AG04450 (cell line): ENCODE results near the gene FXYD5. TPM values are rescaled to one million over a fixed set of nuclear protein-coding genes. Genes with fewer than 3 reads are reported as not detected.

Experiments used
- CTCF ChIA-PET: fragments of 300-600, 350-600 bp; formaldehyde crosslinking; extraction: SDS; loops from one replicate; lab custom pipeline; 2022; ENCODE audit warnings: antibody characterized with exemption, inconsistent platforms; lab: Charles Lee
- POLR2A ChIA-PET: fragments of 350-600 bp; formaldehyde crosslinking; extraction: SDS; loops from one replicate; lab custom pipeline; 2021; ENCODE audit warnings: antibody characterized with exemption, inconsistent platforms; lab: Yijun Ruan, JAX
- DNase-seq: peaks from one replicate; pipeline ENCODE4 v3.0.0-alpha.2; 2011; ENCODE audit warnings: low read depth, low spot score
- H3K27ac ChIP-seq: one replicate; pipeline ENCODE4 v1.5.1; 2012; ENCODE audit warnings: low read depth, low read length, control low read depth
- H3K27me3 ChIP-seq: one replicate; pipeline ENCODE4 v1.6.0; 2012; ENCODE audit warnings: low read length; ENCODE audit not compliant: control insufficient read depth, insufficient read depth
- H3K4me3 ChIP-seq: 2 replicates; pipeline ENCODE4 v1.5.1; 2011; ENCODE audit warnings: mild to moderate bottlenecking, low read depth, low read length, control low read depth
- H3K9me3 ChIP-seq: 2 replicates; pipeline ENCODE4 v1.5.1; 2012; ENCODE audit warnings: low read length; ENCODE audit not compliant: control insufficient read depth, insufficient read depth
- polyA plus RNA-seq: library from polyadenylated mRNA; depleted of rRNA; stranded (reverse); fragments of >200 nt; gene quantifications from 2 replicates; pipeline ENCODE4 v1.2.3, GENCODE V29; 2011
- TF ChIP-seq, protein P1 (sequence below): IDR thresholded peaks from 2 replicates; pipeline ENCODE4 v1.5.1; 2011; ENCODE audit warnings: low read depth, low read length, control low read depth, inconsistent platforms

The FXYD5 gene
- polyA plus RNA-seq, 1 experiment, result 80.3 TPM

- no peak for DNase-seq
These were observed 25.3 kb downstream of the FXYD5 start for GRCh38 chr19:35179830-35180229.

DNA sequence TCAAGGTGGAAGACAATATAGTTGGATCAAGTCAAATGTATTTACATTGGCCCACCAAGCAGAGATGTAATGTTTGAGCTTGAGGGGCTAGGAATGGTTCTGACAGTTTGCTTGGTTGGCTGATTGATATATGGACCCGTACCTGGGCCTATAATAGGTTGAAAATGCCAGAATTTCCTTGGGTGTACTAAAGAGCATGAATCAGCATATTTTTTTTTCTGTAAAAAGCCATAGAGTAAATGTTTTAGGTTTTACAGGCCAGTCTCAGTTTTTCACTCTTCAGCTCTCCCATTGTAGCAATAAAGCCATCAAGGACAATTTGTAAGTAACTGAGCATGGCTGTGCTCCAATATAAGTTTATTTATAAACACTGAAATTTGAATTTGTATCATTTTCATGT lies 26.9 kb downstream of the FXYD5 start:
- Histone ChIP-seq H3K27ac (no peak overlapping the region), H3K9me3 (no peaks in the 10 kb centered on the region; the same call in 1 of the 2 replicates), H3K4me3 (no peak overlapping the region), H3K27me3 (peaks cover 3% of the 10 kb centered on the region)
- no peak for DNase-seq
- POLR2A ChIA-PET, result no interaction called here
- CTCF ChIA-PET, result no interaction called here
- TF ChIP-seq, protein P1, sequence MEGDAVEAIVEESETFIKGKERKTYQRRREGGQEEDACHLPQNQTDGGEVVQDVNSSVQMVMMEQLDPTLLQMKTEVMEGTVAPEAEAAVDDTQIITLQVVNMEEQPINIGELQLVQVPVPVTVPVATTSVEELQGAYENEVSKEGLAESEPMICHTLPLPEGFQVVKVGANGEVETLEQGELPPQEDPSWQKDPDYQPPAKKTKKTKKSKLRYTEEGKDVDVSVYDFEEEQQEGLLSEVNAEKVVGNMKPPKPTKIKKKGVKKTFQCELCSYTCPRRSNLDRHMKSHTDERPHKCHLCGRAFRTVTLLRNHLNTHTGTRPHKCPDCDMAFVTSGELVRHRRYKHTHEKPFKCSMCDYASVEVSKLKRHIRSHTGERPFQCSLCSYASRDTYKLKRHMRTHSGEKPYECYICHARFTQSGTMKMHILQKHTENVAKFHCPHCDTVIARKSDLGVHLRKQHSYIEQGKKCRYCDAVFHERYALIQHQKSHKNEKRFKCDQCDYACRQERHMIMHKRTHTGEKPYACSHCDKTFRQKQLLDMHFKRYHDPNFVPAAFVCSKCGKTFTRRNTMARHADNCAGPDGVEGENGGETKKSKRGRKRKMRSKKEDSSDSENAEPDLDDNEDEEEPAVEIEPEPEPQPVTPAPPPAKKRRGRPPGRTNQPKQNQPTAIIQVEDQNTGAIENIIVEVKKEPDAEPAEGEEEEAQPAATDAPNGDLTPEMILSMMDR, result no peak

More at GRCh38 chr19:35179830-35180229, 25.3 kb downstream of the FXYD5 start:
- peaks cover 3% of the 10 kb centered on the region for H3K27me3 ChIP-seq
- H3K9me3 ChIP-seq, result no peaks in the 10 kb centered on the region; the same call in 1 of the 2 replicates
- TF ChIP-seq, protein P1, result no peak
- CTCF ChIA-PET, result interaction anchor here (1.1 kb wide), 1 partner anchor 135 kb away, joined by 3 read pairs; no protein-coding TSS in a partner anchor
- no peak overlapping the region for H3K27ac ChIP-seq
- H3K4me3 ChIP-seq, result no peak overlapping the region
- POLR2A ChIA-PET, result interaction anchor here (0.7 kb wide), 1 partner anchor 315 kb away, joined by 5 read pairs; no protein-coding TSS in a partner anchor

- peaks cover 3% of the 10 kb centered on the region for H3K27me3 ChIP-seq
- TF ChIP-seq, protein P1, result no peak
- ChIA-PET CTCF (no interaction called here), POLR2A (no interaction called here)
- no peaks in the 10 kb centered on the region for H3K9me3 ChIP-seq
- DNase-seq, result no peak
- no peak overlapping the region for H3K4me3 ChIP-seq
- no peak overlapping the region for H3K27ac ChIP-seq
These were observed 29.7 kb downstream of the FXYD5 start for GRCh38 chr19:35184267-35184666.

DNA sequence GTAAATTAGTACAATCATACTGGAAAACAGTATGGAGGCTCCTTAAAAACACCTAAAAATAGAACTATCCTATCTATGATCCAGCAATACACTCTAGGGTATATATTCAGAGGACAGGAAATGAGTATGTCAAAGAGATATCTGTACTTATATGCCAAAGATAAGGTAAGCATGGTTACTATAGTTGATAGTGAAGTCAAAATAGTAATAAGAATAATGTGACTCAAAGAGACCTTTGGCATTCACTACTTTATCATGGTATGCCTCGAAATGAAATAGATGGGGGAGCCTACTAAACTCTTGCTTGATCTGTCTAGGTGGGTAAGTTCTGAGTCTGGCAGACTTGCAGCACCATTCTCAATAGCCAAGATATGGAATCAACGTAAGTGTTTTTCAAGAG lies 30.3 kb downstream of the FXYD5 start:
- CTCF ChIA-PET, result no interaction called here
- TF ChIP-seq, protein P1, result no peak

DNA sequence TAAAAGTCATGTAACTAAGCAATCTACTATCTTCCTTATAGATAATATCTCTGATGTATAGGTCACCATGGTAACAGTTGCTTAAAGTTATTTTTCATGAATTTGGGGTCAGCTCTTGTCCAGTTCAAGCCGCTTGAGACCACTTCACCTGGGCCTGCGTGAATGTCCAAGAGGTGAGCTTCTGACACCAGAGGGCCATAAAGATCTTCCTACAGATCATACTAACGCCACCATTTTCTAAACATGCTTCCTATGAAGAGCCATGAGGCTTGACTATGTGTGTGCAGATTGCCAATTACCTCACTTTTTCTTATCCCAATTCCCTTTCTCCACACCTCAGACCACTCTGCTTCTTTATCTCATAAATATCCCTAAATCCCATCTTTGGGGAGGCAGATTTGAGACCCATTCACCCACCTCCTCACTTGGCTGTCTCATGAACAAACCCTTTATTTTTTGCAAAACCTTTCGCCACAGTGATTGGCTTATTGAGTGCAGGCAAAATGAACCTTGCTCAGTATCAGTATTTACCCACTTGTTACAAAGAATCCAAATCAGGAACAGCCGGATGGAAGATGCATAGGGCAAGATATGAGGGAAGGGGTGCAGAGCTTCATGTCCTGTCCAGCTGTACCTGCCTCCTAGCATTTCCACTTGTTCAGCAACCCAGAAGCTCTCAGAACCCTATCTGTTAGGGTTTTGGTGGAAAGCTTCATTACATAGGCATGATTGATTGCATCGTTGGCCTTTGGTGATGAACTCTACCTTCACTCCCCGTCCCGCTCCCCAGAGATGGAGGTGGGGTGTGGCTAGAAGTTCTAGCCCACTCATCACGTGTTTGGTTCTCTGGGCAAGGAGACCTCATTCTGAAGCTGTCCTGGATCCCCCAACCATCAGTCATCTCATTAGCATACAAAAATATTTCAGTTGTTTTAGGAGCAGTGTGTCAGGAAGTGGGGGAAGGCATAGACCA lies 39.8 kb downstream of the FXYD5 start:
- Histone ChIP-seq H3K27me3 (peaks cover 6% of the 10 kb centered on the region), H3K9me3 (no peaks in the 10 kb centered on the region), H3K27ac (no peak overlapping the region), H3K4me3 (no peak overlapping the region)
- POLR2A ChIA-PET, result no interaction called here
- DNase-seq, result no peak
- TF ChIP-seq, protein P1, result no peak
- CTCF ChIA-PET, result no interaction called here

More for the DNA sequence above, 30.3 kb downstream of the FXYD5 start:
- Histone ChIP-seq H3K27ac (no peak overlapping the region), H3K27me3 (peaks cover 1% of the 10 kb centered on the region), H3K9me3 (no peaks in the 10 kb centered on the region), H3K4me3 (no peak overlapping the region)
- POLR2A ChIA-PET, result no interaction called here
- DNase-seq, result no peak
